WTC11 (cell line): ENCODE results near the gene BCL11A. TPM values are rescaled to one million over a fixed set of nuclear protein-coding genes. Genes with fewer than 3 reads are reported as not detected.

Experiments
- ATAC-seq: fragments of 200-7000 bp; cut with Tn5 transposase; 2 replicates; pipeline ENCODE4 v1.10.0; 2021; ENCODE audit warnings: mild to moderate bottlenecking, moderate library complexity
- CTCF ChIA-PET: fragments of 300-600 bp; sonication (Branson Sonifier 250); formaldehyde crosslinking; loops from one replicate; lab custom pipeline; 2021; ENCODE audit warnings: antibody characterized with exemption; lab: Charles Lee
- POLR2A ChIA-PET: fragments of 350-600 bp; sonication (Branson Sonifier 250); formaldehyde crosslinking; loops from one replicate; lab custom pipeline; 2021; ENCODE audit warnings: antibody characterized with exemption; lab: Charles Lee
- DNase-seq: peaks from one replicate; pipeline ENCODE4 v3.0.0; 2021; ENCODE audit warnings: low spot score
- H3K27ac Mint-ChIP-seq: 2 replicates; pipeline ENCODE4 v1.8.0; 2021; ENCODE audit warnings: mixed read lengths
- H3K27me3 Mint-ChIP-seq: 2 replicates; pipeline ENCODE4 v1.8.0; 2021; ENCODE audit warnings: low read depth, mild to moderate bottlenecking, moderate library complexity, mixed read lengths
- H3K36me3 Mint-ChIP-seq: 2 replicates; pipeline ENCODE4 v1.8.0; 2021; ENCODE audit warnings: mixed read lengths
- H3K4me1 Mint-ChIP-seq: 2 replicates; pipeline ENCODE4 v1.8.0; 2022; ENCODE audit warnings: mixed read lengths
- H3K4me3 Mint-ChIP-seq: 2 replicates; pipeline ENCODE4 v1.8.0; 2021; ENCODE audit warnings: mild to moderate bottlenecking, moderate library complexity, mixed read lengths
- H3K9me3 Mint-ChIP-seq: 2 replicates; pipeline ENCODE4 v1.8.0; 2021; ENCODE audit warnings: mixed read lengths
- AFF4 ChIP-seq: sonication (generic); formaldehyde crosslinking; IDR thresholded peaks from 2 replicates; pipeline ENCODE4 v1.8.1; 2023; ENCODE audit warnings: mild to moderate bottlenecking, missing genetic modification reagents, borderline replicate concordance
- AR ChIP-seq: fragments of 250-450 bp; sonication (Bioruptor Pico); IDR thresholded peaks from 2 replicates; pipeline ENCODE4 v1.9.0; 2021; ENCODE audit warnings: mild to moderate bottlenecking
- ATF1 ChIP-seq: sonication (generic); formaldehyde crosslinking; IDR thresholded peaks from 2 replicates; pipeline ENCODE4 v1.8.1; 2023; ENCODE audit warnings: mild to moderate bottlenecking, moderate library complexity, missing genetic modification reagents
- E2F5 ChIP-seq: sonication (generic); formaldehyde crosslinking; IDR thresholded peaks from 2 replicates; pipeline ENCODE4 v1.8.1; 2022; ENCODE audit warnings: mild to moderate bottlenecking, moderate library complexity, missing genetic modification reagents
- EMX1 ChIP-seq: fragments of 250-450 bp; sonication (Bioruptor Pico); IDR thresholded peaks from 2 replicates; pipeline ENCODE4 v1.8.0; 2021; ENCODE audit warnings: mild to moderate bottlenecking
- GRHL2 ChIP-seq: fragments of 250-450 bp; sonication (Bioruptor Pico); IDR thresholded peaks from 2 replicates; pipeline ENCODE4 v1.8.0; 2022; ENCODE audit warnings: mild to moderate bottlenecking, moderate library complexity; ENCODE audit not compliant: insufficient replicate concordance, severe bottlenecking
- JAZF1 ChIP-seq: fragments of 250-450 bp; sonication (Bioruptor Pico); IDR thresholded peaks from 2 replicates; pipeline ENCODE4 v1.9.0; 2021; ENCODE audit warnings: moderate library complexity, mild to moderate bottlenecking, inconsistent platforms
- KAT7 ChIP-seq: sonication (generic); formaldehyde crosslinking; IDR thresholded peaks from 2 replicates; pipeline ENCODE4 v1.8.1; 2023; ENCODE audit warnings: missing genetic modification reagents, mild to moderate bottlenecking, borderline replicate concordance
- MLX ChIP-seq: sonication (generic); formaldehyde crosslinking; IDR thresholded peaks from 2 replicates; pipeline ENCODE4 v1.8.1; 2023; ENCODE audit warnings: mild to moderate bottlenecking, missing genetic modification reagents, moderate library complexity
- RORB ChIP-seq: fragments of 250-450 bp; sonication (Bioruptor Pico); IDR thresholded peaks from 2 replicates; pipeline ENCODE4 v1.9.0; 2021; ENCODE audit warnings: mild to moderate bottlenecking
- SMAD3 ChIP-seq: sonication (generic); formaldehyde crosslinking; IDR thresholded peaks from 2 replicates; pipeline ENCODE4 v1.8.0; 2022; ENCODE audit warnings: missing genetic modification reagents, mild to moderate bottlenecking, borderline replicate concordance
- TCF7 ChIP-seq: sonication (generic); formaldehyde crosslinking; IDR thresholded peaks from 2 replicates; pipeline ENCODE4 v1.8.0; 2022; ENCODE audit warnings: mild to moderate bottlenecking, low read depth, missing genetic modification reagents, moderate library complexity
- ZBTB21 ChIP-seq: sonication (generic); formaldehyde crosslinking; IDR thresholded peaks from 2 replicates; pipeline ENCODE4 v1.8.1; 2023; ENCODE audit warnings: mild to moderate bottlenecking, missing genetic modification reagents, borderline replicate concordance
- ZNF121 ChIP-seq: sonication (generic); formaldehyde crosslinking; IDR thresholded peaks from 2 replicates; pipeline ENCODE4 v1.8.0; 2023; ENCODE audit warnings: missing genetic modification reagents
- ZNF423 ChIP-seq: fragments of 250-450 bp; sonication (Bioruptor Pico); IDR thresholded peaks from 2 replicates; pipeline ENCODE4 v2.1.2; 2022; ENCODE audit warnings: mild to moderate bottlenecking, moderate library complexity
- total RNA-seq: library from RNA; stranded (reverse); gene quantifications from 3 replicates; pipeline ENCODE4 v1.2.3, GENCODE V29; 2021

The BCL11A gene
- total RNA-seq, 1 experiment from 2014 or later, result 53.2 TPM

- CTCF ChIA-PET, result interaction anchor here (0.9 to 3.9 kb wide), 7 partner anchors 7 to 106 kb away, joined by 3 to 35 read pairs (median 11); partner anchors contain the start of gene BCL11A
- H3K27me3 Mint-ChIP-seq, result peaks cover 9% of the 10 kb centered on the region
- no peaks in the 10 kb centered on the region for H3K9me3 Mint-ChIP-seq
- H3K4me3 Mint-ChIP-seq, result no peak overlapping the region
- no peak overlapping the region for H3K27ac Mint-ChIP-seq
- H3K36me3 Mint-ChIP-seq, result no peaks in the 10 kb centered on the region
- TF ChIP-seq MLX (CRISPR knock-in tag) (no peak), SMAD3 (CRISPR knock-in tag) (no peak), AR (CRISPR knock-in tag) (no peak), AFF4 (CRISPR knock-in tag) (no peak)
- ATAC-seq, result peak; percentile 16; the same call in 1 of the 2 replicates
- H3K4me1 Mint-ChIP-seq, result peaks cover 17% of the 10 kb centered on the region
- POLR2A ChIA-PET, result no interaction called here
- peak; percentile 26 for DNase-seq
Observed at GRCh38 chr2:60567919-60568768, 14.7 kb upstream of the BCL11A start.

- ChIA-PET POLR2A (no interaction called here), CTCF (interaction anchor here (0.5 to 1.2 kb wide), 2 partner anchors 15 to 108 kb away, joined by 3 to 11 read pairs; no protein-coding TSS in a partner anchor)
- no peak overlapping the region for H3K27ac Mint-ChIP-seq
- H3K4me3 Mint-ChIP-seq, result no peak overlapping the region
- no peaks in the 10 kb centered on the region for H3K9me3 Mint-ChIP-seq
- ATAC-seq (no peak), DNase-seq (no peak)
- H3K27me3 Mint-ChIP-seq, result peaks cover 9% of the 10 kb centered on the region
- H3K36me3 Mint-ChIP-seq, result no peaks in the 10 kb centered on the region
- peaks cover 17% of the 10 kb centered on the region for H3K4me1 Mint-ChIP-seq
- no peak for TF ChIP-seq KAT7 (CRISPR knock-in tag)
- TF ChIP-seq ZNF423, result no peak
- no peak for TF ChIP-seq EMX1 (CRISPR knock-in tag)
- TF ChIP-seq MLX (CRISPR knock-in tag), result no peak
- no peak for TF ChIP-seq JAZF1
- no peak for TF ChIP-seq AFF4 (CRISPR knock-in tag)
- no peak for TF ChIP-seq ATF1 (CRISPR knock-in tag)
- TF ChIP-seq ZNF121 (CRISPR knock-in tag), result no peak
- TF ChIP-seq E2F5 (CRISPR knock-in tag), result no peak
- no peak for TF ChIP-seq TCF7
- TF ChIP-seq ZBTB21 (CRISPR knock-in tag), result no peak
- TF ChIP-seq RORB, result no peak
- no peak for TF ChIP-seq GRHL2 (CRISPR knock-in tag)
Observed at GRCh38 chr2:60567096-60567495, 13.6 kb upstream of the BCL11A start.
